M059J (cell line): ENCODE data around the gene GRM1. TPM values are rescaled to one million over a fixed set of nuclear protein-coding genes. Genes with fewer than 3 reads are reported as not detected.

ENCODE experiments used
- DNase-seq: peaks from one replicate; pipeline ENCODE4 v3.0.0-alpha.2; 2012; ENCODE audit warnings: low read depth
- total RNA-seq: library from RNA; depleted of rRNA; stranded (reverse); fragments of >200 nt; shearing (Covaris generic); gene quantifications from 2 replicates; pipeline ENCODE4 v1.2.3, GENCODE V29; 2014

Gene GRM1
- total RNA-seq, 1 experiment from 2014 or later = 0.02 TPM

GRCh38 chr6:146315381-146316174 lies 286.7 kb downstream of the GRM1 start:
- peak; percentile 37 for DNase-seq

- no peak for DNase-seq
Observed at GRCh38 chr6:146316175-146316495, 287.3 kb downstream of the GRM1 start.

GRCh38 chr6:146331013-146331412 lies 302.2 kb downstream of the GRM1 start:
- no peak for DNase-seq

- DNase-seq = no peak
Observed at GRCh38 chr6:146335336-146335735, 306.5 kb downstream of the GRM1 start.

- DNase-seq = no peak
Observed at GRCh38 chr6:146336191-146336590, 307.3 kb downstream of the GRM1 start.

DNA sequence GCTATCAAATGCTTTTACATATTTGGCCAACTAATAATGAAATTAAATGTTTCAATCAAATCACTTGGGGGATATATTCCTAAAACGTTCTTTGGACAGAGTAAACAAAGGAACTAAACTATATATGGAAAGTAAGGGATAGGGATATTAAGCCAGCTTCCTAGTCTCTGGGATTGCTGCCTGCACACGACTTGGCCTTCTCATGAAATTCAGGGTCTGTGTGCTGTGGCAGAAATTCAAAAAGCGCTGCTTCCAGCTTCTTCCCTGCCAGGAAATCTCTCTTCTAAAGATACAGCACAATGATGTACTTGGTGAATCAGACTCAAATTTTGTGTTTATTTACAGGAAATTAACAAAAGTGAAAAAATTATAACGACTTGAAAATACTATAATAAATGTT lies 308.5 kb downstream of the GRM1 start:
- DNase-seq = no peak

DNA sequence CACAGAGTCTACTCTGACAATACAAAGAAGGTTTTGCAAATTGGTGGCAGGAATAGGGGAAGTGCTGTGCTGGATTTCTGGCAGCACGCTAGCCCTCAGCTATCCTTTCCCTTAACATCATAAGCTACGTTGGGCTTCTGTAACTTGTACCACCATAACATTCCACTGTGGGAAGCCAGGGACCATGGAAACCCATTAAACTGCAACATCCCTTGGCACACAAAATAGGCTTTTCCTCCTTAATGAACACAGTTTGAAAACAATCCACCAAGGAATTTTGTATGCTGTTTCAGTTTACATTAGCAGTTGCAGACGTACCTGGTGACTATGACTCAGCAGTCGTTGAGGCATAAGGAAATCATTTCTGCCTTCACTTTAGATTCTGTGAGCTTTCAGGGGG lies 310.9 kb downstream of the GRM1 start:
- peak; percentile 77 for DNase-seq

- DNase-seq = no peak
Observed at GRCh38 chr6:146341493-146342230, 312.8 kb downstream of the GRM1 start.

- no peak for DNase-seq
Observed at GRCh38 chr6:146345598-146345997, 316.7 kb downstream of the GRM1 start.

DNA sequence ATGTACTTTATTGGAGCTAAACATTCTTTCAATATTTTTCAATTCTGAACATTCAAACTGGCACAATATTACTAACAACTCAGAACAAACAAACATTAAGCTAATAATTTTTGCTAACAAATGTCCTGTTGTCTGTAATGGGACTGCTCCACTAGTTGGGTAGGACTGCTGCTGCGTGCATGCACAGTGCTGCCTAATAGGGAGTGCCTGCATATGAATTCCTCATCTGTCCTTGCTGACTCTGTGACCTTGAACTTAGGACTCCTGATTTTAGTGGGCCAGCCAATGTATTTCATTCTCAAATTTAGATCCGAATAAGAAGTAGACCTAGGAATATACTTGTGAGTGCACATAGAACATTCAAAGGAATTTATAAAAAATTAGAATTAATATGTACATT lies 318.2 kb downstream of the GRM1 start:
- no peak for DNase-seq

DNA sequence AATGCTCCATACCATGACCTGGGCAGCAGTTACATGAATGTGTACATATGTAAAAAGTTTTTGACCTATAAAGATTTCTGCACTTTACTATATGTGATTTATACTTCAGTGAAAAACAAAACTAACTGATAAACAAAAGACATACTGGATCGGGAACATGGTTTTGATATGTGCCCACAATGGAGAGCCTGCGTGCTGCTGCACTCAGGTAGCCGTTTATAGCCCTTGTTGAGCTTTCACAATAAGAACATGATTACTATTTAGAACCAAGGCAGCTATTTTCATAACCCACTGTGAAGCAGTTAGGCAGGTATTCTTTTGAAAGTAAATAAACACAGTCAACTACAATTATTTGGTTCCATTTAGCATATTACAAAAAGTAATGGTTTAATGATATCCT lies 318.8 kb downstream of the GRM1 start:
- no peak for DNase-seq

DNA sequence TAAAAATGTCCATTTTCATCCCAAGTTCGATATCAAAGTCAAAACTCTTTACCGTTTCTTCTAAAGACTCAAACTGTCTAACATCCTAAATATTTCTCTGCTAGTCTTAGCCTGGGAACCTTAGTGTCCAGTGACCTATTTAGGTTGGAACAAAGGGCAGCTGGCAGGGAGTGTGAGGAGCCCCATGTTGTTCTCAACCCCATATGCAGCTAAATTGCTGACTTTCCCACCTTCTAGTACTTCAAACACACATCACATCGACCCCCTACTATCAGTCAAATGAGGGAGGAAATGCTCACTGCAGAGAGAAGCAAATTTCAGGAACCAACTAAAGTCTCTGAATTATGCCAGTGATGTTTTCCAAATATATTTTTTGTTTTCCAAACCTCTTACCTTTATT lies 322.2 kb downstream of the GRM1 start:
- no peak for DNase-seq

DNA sequence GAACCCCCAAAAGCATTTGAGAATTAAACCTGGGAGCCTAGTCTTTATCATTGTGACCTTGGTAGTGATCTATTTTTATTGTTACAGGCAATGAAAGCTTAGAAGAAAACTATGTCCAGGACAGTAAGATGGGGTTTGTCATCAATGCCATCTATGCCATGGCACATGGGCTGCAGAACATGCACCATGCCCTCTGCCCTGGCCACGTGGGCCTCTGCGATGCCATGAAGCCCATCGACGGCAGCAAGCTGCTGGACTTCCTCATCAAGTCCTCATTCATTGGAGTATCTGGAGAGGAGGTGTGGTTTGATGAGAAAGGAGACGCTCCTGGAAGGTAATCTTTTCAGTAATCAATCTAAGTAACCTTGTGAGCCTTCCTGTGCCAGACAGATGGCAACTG lies 323.3 kb downstream of the GRM1 start:
- no peak for DNase-seq

DNA sequence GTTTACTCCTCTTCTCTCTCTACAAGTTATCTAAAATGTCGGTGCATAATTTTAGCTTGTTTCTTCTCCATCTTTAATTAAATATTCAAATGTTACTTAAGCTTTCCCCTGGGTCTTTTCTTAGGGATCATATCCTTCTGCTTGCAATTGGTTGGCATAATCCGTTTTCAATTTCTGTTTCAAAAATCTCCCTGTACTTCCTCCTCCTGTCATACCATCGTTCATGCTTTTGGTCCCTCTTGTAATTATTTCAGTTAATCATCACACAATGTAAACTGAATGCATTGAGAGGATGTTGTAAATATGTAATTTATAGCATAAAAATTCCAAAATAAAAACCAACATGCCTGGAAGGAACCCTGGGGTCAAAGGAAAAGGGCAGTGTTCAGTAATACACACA lies 325.6 kb downstream of the GRM1 start:
- no peak for DNase-seq

DNA sequence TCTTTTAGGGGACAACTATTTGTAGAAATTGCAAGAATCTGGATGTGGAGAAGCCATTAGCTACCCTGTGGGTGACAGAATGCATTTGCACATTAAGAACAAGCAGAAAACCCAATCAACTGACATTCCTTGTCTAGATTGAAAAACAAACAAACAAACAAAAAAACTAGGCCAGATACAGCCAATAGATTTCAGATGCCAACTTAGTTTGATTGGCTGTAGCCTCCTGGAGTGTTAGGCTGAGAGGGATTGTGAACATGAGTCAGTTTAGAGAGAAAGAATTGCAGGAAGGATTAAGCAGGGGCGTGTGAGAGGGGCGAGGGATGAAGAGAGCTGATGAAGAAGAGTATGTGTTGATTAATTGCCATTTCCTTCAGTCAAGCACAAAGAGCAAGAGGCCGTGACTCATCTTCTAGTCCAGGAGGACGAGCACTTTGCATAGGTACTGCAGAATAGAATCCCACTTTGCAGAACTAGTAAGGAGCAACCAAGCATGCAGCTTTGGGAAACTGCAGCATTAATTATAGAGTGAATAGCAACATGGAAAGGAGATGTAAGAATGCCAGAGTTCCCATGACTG lies 326.7 kb downstream of the GRM1 start:
- DNase-seq = no peak

DNA sequence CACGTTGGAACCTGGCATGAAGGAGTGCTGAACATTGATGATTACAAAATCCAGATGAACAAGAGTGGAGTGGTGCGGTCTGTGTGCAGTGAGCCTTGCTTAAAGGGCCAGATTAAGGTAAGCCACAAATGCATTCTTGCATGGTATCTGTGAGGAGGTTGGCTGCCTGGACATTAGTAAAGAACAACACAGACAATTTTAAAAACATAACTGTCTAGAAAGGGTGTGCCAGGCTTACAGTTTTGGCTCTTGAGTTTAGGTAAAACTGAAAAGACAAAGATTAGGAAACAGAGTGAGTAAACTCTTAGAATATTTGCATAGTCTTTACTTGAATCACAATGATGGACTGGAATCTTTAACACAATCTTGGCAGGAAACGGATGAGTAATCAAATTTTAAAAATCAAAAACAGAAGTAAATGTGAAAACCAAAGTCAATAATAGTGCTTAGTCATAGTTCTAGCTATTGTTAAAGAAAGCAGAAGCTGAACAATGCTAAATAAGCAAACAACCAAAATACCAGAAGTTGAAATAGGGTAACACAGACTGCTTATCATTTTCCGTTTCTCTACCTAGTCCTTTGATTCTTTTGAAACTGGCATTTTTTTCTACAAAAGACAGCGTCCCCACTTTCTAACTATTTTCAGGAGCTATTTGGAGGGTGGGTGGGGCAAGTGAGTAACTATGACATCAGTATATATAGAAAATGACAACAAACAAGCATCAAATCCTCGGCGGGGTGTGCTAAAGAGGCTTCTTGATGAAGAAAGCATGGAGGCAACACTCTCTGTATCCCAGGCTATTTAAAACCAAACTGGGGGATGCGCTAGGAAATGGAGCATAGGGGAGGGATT lies 328.9 kb downstream of the GRM1 start:
- DNase-seq = peak; percentile 89

DNA sequence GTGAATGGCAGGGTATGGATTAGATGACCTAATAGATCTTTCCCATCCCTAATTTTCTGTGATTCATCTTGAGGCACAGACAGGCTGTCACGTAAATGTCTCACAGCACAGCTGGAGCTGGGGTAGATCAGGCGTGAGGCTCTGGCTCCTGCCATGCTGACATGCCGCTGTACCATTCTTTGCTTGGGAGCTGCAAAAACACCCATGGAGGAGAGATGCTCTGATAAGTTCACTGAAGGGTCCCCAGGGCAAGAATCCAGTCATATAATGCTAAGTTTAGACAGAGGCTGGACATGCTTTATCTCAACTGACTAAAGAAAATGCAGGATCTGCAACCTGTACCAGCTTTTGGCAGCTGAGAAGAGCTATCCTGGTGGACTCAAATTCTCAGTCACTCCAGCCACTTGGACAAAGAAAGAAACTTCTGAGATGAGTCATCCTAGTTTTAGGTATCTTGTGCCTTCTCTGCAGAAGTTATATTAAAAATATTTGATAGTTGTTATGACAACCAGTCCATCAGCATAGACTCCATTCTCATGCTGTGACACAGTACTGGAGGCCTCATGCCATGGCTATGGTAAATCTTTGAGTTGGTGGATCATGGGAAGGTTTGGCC lies 329.7 kb downstream of the GRM1 start:
- peak; percentile 85 for DNase-seq

DNA sequence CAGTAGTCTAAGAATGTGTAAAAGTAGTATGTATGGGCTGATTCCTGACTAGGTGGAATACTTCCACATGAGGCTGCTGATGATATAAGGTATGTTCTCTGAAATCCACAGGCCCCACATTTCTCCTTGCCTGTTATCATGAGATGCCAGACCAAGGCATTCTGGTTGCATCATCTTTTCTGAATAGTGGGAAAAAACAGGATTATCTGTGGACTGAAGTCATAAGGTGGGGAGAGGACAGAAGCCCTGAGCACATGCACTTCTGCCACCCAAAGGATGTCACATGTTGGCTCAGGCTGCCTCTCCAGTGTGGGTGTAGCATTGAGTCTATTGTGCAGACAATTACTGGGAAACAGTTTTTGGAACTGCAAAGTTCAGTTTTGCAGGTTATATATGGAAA lies 330.3 kb downstream of the GRM1 start:
- no peak for DNase-seq

GRCh38 chr6:146361128-146361924 lies 332.5 kb downstream of the GRM1 start:
- DNase-seq = peak; percentile 71

DNA sequence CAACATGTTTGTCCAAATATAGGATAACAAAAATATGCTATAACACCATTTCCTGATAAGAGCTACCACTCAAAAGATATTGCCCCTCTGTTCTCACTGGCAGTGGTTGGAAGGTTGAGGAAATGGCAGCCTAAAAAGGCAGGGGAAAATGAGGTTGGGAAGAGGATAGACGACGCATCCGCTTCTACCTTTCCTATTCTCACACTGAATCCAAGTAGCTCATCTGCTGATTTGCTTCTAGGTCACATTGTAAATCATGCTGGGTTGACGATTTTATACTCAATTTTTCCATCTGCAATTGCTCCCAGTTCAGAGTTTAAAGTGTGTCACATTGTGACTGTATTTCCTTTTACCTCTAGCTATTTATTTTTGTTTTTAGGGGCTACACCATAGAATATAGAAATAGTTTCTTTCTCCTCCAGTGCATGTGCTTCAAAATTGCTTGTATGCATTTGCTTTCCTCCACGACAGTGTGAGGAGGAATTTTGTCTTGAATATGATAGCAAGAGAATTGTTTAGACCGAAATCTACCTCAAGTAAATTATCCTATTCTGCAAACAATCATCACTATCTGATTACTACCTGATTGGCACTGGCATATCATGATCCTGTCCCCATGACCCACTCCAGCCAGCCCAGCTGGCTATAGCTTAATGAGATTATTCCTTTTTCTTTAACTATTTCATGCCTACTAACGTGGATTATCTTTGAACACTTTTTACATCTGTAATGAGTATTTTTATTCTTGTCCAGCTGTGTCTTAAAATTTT lies 335.2 kb downstream of the GRM1 start:
- no peak for DNase-seq
